ENCODE results near the gene HSPBP1.
A peak's percentile ranks its signal among the peaks of the same experiment; 100 is the strongest.

HSPBP1 gene

DNA sequence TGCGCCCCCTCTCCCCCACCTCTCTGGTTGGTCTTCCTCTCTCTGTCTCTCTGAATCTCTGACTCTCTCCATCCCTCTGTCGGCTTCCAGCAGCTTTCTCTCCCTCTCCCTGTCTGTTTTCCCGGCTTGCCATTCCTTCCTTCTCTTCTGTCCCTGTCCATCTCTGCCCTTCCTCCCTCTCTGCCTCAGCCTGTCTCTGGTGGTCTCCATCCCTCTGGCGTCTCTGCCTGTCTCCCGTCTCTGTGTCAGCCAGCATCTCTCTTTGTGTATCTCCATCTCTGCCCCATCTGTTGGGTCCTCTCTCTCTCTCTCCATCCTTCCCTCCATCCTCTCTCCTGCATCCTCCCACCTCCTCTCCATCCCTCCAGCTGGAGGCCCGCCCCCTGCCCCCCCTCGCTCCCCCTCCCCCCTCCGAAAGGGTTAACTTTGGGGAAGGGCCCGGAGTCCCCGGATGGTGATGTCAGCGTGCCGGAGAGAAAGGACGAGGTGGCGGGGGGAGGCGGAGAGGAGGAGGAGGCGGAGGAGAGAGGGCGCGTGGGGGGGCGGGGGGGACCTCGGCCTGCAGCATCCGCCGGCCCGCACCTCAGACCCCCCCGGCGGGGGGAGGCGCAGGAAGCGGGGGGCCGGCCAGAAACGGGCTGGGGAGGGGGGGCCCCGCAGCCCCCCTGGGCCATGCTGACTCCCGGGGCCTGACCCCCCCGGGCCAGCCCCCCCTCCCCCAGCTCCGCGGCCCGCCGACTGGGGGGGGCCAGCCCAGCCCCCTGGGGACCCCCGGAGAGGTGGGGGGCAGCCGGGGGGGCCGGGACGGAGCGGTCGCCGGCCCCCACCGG lies 3.9 kb upstream of the HSPBP1 start, which contains the start of gene BRSK1:
Gene BRSK1 (plus strand): TSS at position 450 of the 830 bp plus-strand sequence. CDS start 446 bp downstream, outside the sequence.
- peaks cover 37% of the 10 kb centered on the region for H3K4me1 ChIP-seq (ENCODE audit: low read depth, poor library complexity, severe bottlenecking)
- TF ChIP-seq, protein P1, sequence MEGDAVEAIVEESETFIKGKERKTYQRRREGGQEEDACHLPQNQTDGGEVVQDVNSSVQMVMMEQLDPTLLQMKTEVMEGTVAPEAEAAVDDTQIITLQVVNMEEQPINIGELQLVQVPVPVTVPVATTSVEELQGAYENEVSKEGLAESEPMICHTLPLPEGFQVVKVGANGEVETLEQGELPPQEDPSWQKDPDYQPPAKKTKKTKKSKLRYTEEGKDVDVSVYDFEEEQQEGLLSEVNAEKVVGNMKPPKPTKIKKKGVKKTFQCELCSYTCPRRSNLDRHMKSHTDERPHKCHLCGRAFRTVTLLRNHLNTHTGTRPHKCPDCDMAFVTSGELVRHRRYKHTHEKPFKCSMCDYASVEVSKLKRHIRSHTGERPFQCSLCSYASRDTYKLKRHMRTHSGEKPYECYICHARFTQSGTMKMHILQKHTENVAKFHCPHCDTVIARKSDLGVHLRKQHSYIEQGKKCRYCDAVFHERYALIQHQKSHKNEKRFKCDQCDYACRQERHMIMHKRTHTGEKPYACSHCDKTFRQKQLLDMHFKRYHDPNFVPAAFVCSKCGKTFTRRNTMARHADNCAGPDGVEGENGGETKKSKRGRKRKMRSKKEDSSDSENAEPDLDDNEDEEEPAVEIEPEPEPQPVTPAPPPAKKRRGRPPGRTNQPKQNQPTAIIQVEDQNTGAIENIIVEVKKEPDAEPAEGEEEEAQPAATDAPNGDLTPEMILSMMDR (conservative IDR thresholded peaks at IDR 0.05; ENCODE audit: low read depth, low read length) = no peak

DNA sequence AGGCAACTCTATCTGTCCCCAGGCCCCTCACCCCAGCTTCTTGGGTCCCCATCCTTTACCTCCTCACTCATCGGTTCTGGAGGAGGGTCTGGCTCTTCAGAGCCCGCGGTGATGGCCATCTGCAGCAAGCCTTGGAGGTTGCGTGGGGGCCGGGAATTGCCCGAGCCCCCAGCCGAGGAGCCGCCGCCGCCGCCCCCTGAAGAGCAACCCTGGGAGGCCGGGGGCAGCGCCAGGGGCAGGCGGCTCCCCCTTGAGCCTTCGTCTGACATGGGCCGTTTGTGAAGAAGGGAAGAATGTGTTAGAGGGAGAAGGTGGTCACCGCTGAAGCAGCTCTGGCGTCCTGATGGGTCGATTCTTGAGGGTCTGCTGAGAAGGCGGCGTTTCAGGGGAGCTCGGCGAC lies 570 bp downstream of the HSPBP1 start:
- Histone ChIP-seq H3K27me3 (ENCODE audit: insufficient read depth, low read depth) (no peaks in the 10 kb centered on the region), H3K4me3 (IDR thresholded peaks at IDR 0.05; ENCODE audit: insufficient read depth, low read depth, low read length) (no peak overlapping the region), H3K36me3 (ENCODE audit: insufficient read depth) (0 out of 2 replicates have a peak, but pooled peaks cover 3% of the 10 kb centered on the region), H3K9ac (peak overlapping the region; percentile 67), H3K27ac (peak overlapping the region; percentile 65), H2AFZ (ENCODE audit: low read depth) (peak overlapping the region; percentile 64; the same call in 1 of the 2 replicates), H3K79me2 (ENCODE audit: insufficient read depth, low read depth) (peaks cover 7% of the 10 kb centered on the region; the same call in 1 of the 2 replicates), H3K4me2 (peak overlapping the region; percentile 90), H3K4me1 (ENCODE audit: low read depth, poor library complexity, severe bottlenecking) (peaks cover 39% of the 10 kb centered on the region), H4K20me1 (ENCODE audit: insufficient read depth) (no peaks in the 10 kb centered on the region)
- TF ChIP-seq, protein P1 (conservative IDR thresholded peaks at IDR 0.05; ENCODE audit: low read depth, low read length) = no peak

More for the DNA sequence above, 3.9 kb upstream of the HSPBP1 start, which contains the start of gene BRSK1:
- Histone ChIP-seq H3K4me3 (IDR thresholded peaks at IDR 0.05; ENCODE audit: insufficient read depth, low read depth, low read length) (no peak within 1 kb of the TSS), H3K79me2 (ENCODE audit: insufficient read depth, low read depth) (peaks cover 7% of the 10 kb centered on the region; the same call in 1 of the 2 replicates), H3K36me3 (ENCODE audit: insufficient read depth) (no peaks in the 10 kb centered on the region), H3K9ac (peak within 1 kb of the TSS; percentile 80), H3K27me3 (ENCODE audit: insufficient read depth, low read depth) (no peaks in the 10 kb centered on the region), H3K4me2 (peak within 1 kb of the TSS; percentile 89), H3K27ac (no peak within 1 kb of the TSS), H2AFZ (ENCODE audit: low read depth) (peak within 1 kb of the TSS; percentile 69), H4K20me1 (ENCODE audit: insufficient read depth) (no peaks in the 10 kb centered on the region)

DNA sequence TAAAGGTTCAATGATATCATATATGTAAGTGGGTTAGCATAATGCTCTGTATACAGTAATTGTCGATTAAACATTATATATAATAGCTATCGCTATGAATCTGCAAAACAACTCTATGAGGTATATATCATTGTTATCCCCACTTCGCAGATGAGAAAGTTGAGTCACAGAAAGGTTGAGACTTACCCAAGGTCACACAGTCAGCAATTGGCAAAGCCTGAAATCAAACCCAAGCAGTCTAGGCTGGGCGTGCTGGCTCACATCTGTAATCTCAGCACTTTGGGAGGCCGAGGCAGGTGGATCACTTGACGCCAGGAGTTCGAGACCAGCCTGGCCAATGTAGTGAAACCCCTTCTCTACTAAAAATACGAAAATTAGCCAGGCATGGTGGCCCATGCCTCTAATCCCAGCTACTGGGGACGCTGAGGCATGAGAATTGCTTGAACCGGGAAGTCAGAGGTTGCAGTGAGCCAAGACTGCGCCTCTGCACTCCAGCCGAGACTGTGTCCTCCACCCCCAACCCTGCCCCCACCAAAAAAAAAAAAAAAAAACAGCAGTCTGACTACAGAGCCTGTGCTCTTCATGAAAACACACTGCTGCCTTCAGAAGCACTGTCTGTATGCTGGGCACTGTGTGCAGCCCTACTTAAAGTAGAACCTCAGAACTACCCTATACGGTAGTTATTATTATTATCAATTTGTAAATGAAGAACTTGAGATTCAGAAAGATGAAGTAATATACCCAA lies 1.3 kb downstream of the HSPBP1 start:
- H3K4me1 ChIP-seq (ENCODE audit: low read depth, poor library complexity, severe bottlenecking) = peaks cover 39% of the 10 kb centered on the region
- no peaks in the 10 kb centered on the region for H4K20me1 ChIP-seq (ENCODE audit: insufficient read depth)
- H3K36me3 ChIP-seq (ENCODE audit: insufficient read depth) = 0 out of 2 replicates have a peak, but pooled peaks cover 3% of the 10 kb centered on the region
- no peak overlapping the region for H3K27ac ChIP-seq
- H2AFZ ChIP-seq (ENCODE audit: low read depth) = no peak overlapping the region
- peaks cover 7% of the 10 kb centered on the region; the same call in 1 of the 2 replicates for H3K79me2 ChIP-seq (ENCODE audit: insufficient read depth, low read depth)
- no peak overlapping the region for H3K4me3 ChIP-seq (IDR thresholded peaks at IDR 0.05; ENCODE audit: insufficient read depth, low read depth, low read length)
- peak overlapping the region; percentile 90; the same call in 1 of the 2 replicates for H3K4me2 ChIP-seq
- no peak overlapping the region for H3K9ac ChIP-seq
- no peaks in the 10 kb centered on the region for H3K27me3 ChIP-seq (ENCODE audit: insufficient read depth, low read depth)
- TF ChIP-seq, protein P1 (conservative IDR thresholded peaks at IDR 0.05; ENCODE audit: low read depth, low read length) = no peak

DNA sequence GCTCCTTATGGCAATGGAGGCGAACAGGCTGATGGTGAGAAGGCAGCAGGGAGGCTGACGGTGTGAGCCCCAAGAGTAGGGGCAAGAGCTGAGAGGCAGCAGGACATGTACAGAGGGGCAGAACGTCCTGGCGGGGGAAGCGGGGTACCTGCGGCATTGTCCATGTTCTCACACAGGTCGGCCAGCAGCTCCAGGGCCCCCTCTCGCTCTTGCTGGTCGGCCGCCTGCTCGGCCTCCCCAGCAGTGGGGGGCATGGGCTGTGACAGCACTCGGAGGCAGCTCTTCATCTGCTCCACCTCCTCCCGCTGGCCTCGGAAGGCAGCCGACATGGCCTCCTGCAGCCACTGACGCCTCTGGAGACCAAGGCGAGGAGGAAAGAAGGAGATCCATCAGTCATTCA lies 2.4 kb downstream of the HSPBP1 start:
- H3K4me1 ChIP-seq (ENCODE audit: low read depth, poor library complexity, severe bottlenecking) = peaks cover 28% of the 10 kb centered on the region
- no peaks in the 10 kb centered on the region for H4K20me1 ChIP-seq (ENCODE audit: insufficient read depth)
- no peak overlapping the region for H3K9ac ChIP-seq
- H3K27me3 ChIP-seq (ENCODE audit: insufficient read depth, low read depth) = no peaks in the 10 kb centered on the region
- H3K4me3 ChIP-seq (IDR thresholded peaks at IDR 0.05; ENCODE audit: insufficient read depth, low read depth, low read length) = no peak overlapping the region
- H3K36me3 ChIP-seq (ENCODE audit: insufficient read depth) = 0 out of 2 replicates have a peak, but pooled peaks cover 3% of the 10 kb centered on the region
- TF ChIP-seq, protein P1 (conservative IDR thresholded peaks at IDR 0.05; ENCODE audit: low read depth, low read length) = no peak
- H3K79me2 ChIP-seq (ENCODE audit: insufficient read depth, low read depth) = peaks cover 7% of the 10 kb centered on the region; the same call in 1 of the 2 replicates
- H3K4me2 ChIP-seq = no peak overlapping the region
- H2AFZ ChIP-seq (ENCODE audit: low read depth) = no peak overlapping the region
- no peak overlapping the region for H3K27ac ChIP-seq

Measured in KMS-11 (cell line).